ENCODE measurements around the gene HMGXB3. TPM values are rescaled to one million over a fixed set of nuclear protein-coding genes. Genes with fewer than 3 reads are reported as not detected.

HMGXB3 gene
- polyA plus RNA-seq, 1 donor, result 17.5 TPM

DNA sequence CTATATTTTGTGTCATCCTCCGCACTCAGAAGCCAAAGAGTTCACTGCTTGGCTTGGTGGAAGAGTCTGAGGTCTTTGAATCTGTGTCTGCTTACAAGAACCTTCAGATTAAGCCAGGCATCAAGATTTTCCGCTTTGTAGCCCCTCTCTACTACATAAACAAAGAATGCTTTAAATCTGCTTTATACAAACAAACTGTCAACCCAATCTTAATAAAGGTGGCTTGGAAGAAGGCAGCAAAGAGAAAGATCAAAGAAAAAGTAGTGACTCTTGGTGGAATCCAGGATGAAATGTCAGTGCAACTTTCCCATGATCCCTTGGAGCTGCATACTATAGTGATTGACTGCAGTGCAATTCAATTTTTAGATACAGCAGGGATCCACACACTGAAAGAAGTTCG, 19.3 kb upstream of the HMGXB3 start:
- DNase-seq (ENCODE audit: low read depth), result no peak

DNA sequence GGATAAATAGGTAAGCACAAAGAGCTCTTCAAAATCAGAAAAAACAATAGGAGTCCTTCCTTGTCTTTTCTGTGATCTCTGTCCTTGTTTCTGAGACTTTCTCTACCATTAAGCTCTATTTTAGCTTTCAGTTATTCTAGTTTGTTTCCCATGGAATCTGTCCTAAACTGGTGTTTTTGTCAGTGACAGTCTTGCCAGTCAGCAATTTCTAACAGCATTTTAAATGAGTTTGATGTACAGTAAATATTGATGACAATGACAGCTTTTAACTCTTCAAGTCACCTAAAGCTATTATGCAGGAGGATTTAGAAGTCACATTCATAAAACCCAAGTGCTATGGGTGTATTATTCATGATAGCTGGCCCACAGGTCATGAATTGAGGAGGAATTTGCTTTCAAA, 18.0 kb upstream of the HMGXB3 start:
- DNase-seq (ENCODE audit: low read depth), result no peak

DNA sequence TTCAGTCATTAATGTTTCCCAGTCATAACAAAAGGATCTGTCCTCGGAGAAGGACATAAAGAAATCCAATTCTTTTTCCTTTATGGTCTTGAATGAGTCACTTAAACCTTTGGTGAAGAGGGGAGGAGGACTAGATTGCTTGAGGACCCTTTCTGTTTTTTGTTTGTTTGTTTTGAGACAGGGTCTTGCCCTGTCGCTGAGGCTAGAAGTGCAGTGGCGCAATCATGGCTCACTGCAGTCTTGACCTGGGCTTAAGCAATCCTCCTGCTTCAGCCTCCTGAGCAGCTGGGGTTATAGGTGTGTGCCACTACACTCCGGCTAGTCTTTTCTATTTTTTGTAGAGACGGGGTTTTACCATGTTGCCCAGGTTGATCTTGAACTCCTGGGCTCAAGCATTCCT, 12.4 kb upstream of the HMGXB3 start:
- no peak for DNase-seq (ENCODE audit: low read depth)

- peak; percentile 45 for DNase-seq (ENCODE audit: low read depth)
These were observed 9.8 kb upstream of the HMGXB3 start for GRCh38 chr5:149990518-149991376.

GRCh38 chr5:149993471-149993870, 7.1 kb upstream of the HMGXB3 start:
- DNase-seq (ENCODE audit: low read depth), result no peak

GRCh38 chr5:149995385-149996204, 4.9 kb upstream of the HMGXB3 start:
- DNase-seq (ENCODE audit: low read depth), result no peak

GRCh38 chr5:149996205-149996890, 4.2 kb upstream of the HMGXB3 start:
- no peak for DNase-seq (ENCODE audit: low read depth)

DNA sequence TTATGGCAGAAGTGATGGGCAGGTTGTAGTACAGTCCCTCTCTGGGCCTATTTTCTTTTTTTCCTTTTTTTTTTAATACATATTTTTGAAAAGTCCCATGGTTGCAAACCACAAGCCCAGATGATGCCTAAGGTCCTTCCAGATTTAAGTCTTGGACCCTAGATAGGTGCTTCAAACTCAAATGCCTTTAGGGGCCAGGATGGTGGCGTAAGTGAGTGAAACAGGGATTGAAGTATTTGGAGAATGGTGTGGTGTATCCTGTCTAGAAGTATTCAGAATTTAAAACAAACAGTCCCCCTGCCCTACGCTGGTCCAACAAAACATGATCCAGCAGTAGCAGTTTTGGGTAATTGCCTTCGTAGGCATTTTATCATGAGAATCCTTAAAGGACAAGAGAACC, 2.3 kb upstream of the HMGXB3 start:
- no peak for DNase-seq (ENCODE audit: low read depth)

DNA sequence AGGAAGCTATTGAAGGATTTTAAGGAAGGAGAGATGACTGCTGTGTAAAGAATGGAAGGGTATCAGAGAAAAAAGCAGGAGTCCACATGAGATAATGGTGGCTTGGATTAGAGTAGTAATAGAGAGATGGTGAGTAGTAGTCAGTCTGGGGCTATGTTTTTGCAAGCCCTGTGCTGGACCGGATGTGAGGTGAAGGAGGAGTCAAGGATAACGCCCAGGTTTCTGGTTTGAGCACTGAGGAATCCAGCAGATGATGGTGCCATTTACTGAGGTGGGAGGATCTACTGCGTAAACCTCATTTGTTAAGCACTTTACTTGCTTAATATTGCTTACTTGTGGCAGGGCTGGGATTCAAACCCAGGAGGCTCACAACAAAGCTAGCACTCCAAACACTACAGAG, 1.2 kb upstream of the HMGXB3 start:
- no peak for DNase-seq (ENCODE audit: low read depth)

GRCh38 chr5:149999866-150000255, 678 bp upstream of the HMGXB3 start:
- no peak for DNase-seq (ENCODE audit: low read depth)

- no peak for DNase-seq (ENCODE audit: low read depth)
These were observed 586 bp downstream of the HMGXB3 start for GRCh38 chr5:150000990-150001659.

DNA sequence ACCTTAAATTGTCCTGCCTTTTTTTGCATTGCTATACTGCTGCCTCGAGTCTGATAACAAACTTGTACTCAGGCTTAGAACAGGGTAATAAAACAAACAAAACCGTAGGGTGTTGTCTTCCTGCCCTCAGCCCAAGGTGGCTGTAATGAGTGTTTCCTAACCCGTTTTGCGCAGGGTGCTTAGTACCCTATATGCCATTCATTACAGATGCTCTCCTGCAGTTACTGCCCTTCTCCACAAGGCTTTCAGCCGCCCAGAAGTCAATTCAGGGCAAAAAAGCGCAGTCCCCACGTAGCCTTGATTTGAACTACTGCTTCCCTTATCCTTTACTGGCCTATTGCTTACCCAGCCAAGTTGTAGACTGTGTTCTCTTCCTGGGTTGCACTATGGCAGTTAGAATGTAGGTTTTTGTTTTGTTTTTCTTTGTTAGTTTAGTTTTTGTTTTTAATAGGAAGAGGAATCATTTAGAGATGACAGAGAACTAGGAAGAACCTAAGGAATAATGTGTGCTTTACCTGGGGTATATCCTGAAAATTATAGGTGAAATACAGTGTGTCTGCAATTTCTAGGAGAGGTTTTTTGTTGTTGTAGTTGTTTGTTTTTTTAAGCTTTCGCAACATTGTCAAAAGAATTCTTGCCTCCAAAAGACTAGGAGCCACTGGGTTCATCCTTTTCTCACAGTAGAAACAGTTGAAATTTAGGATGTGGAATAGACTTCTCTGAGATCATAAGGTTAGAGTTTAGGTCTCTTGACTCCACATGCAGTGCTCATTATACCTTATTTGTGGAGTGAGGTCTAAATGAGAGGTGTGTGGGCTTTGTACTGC, 1.3 kb downstream of the HMGXB3 start:
- no peak for DNase-seq (ENCODE audit: low read depth)

- DNase-seq (ENCODE audit: low read depth), result no peak
These were observed 5.8 kb downstream of the HMGXB3 start for GRCh38 chr5:150006318-150006717.

DNA sequence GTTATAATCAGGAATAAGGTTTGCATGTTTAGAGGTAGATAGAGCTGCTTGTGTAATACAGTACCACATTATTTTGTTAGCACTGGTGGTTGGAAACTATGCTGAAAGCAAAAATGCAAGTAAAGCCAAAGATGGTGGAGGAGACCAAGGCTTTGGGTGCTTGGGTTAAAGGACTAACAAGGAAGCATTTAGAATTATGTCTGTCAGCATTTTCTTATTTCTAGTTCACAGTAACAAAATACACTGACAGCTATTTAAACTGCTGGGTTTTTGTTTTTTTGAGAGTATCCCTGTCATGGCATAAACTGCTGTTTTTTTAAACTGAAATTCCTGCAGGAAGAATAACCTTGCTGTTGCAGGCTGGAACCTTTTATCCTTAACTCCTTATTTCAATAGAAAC, 6.5 kb downstream of the HMGXB3 start:
- DNase-seq (ENCODE audit: low read depth), result no peak

GRCh38 chr5:150009671-150010387, 9.3 kb downstream of the HMGXB3 start:
- no peak for DNase-seq (ENCODE audit: low read depth)

DNA sequence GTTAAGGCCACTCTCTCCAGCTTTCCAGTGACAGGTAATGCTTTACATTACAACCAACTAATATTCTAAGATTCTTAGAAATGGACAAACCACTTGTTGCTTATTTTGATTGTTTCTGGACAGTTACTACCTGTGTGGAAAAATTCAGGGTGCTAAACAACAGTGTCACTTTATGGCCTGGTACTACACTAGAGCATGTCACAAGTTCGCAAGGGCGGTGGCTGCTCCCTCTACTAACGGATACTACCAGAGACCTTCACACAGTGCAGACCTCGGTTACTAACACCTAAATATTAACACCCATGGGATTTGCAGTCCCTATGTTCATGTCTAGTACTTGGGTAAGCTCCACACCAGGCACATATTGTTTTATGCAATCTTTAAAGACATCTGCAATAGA, 13.4 kb downstream of the HMGXB3 start:
- no peak for DNase-seq (ENCODE audit: low read depth)

DNA sequence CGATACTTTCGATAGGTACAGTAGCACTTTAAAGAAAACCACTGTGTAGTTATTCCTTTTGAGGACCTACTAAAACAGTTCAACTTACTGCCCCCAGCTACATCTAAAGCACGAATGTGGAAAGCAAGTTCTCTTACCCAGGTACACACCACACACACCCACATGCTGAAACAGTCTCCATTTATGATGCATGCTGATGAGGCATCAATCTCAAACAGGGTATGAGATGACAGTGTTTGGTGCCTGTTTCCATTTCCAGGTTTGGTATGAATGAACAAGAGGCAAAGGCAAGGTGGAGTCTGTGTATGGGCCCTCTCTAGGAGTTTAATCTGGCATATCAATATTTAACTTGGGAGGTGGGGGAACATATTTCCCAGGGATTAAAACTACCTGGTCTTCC, 13.9 kb downstream of the HMGXB3 start:
- no peak for DNase-seq (ENCODE audit: low read depth)

- no peak for DNase-seq (ENCODE audit: low read depth)
These were observed 14.9 kb downstream of the HMGXB3 start for GRCh38 chr5:150015415-150015814.

GRCh38 chr5:150016537-150016936, 16.0 kb downstream of the HMGXB3 start:
- no peak for DNase-seq (ENCODE audit: low read depth)

Measured in forelimb muscle (tissue), 1 donor.